Measurements from ENCODE around the gene LOXL3. TPM values are rescaled to one million over a fixed set of nuclear protein-coding genes. Genes with fewer than 3 reads are reported as not detected.

Gene LOXL3
- total and polyA plus RNA-seq, 2 of the 8 experiments (the other 6 are each of a cell fraction or from before 2014, with no cell fraction given) = 22.4 to 27.2 TPM

DNA sequence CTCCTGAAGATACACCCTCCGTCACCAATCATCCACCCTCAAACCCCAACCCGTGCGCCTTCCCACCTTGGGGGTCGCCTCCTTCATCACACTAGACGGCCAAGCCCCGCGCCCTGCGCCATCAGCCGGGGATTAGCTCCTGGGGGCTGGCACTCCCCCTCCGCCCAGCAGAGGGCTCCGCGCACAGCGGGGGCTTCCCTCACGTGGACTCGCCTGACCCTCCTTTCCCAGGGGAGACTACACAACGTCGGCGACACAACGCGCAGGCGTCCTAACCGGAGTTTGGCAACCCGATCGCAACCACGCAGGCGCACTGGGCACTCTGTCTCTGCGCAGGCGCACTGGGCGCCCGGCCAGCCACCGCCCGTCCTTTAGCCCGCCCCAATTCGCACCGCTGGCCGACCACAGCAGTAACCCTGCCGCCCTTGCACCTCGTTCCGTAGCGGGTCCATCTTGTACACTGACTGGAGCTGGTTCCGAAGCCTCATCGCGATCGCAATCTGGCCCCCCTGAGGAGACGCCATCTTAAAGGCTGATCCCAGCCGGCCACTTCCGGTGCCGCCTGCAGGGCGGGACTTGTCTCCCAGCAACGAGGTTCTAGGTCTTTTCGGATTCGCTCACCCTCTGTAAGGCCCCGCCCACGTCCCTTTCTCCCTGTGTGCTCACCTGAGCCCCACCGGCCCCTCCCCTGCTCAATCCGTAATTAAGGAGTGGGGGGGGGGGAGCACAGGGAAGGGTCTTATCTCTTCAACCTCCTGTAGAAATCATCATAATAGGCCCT lies 46.4 kb downstream of the LOXL3 start, which contains the start of gene PCGF1 (continued):
- TF ChIP-seq NRF1 (IDR thresholded peaks at IDR 0.05; ENCODE audit: low read depth, low read length) = peak; percentile 95
- TF ChIP-seq, protein P1, sequence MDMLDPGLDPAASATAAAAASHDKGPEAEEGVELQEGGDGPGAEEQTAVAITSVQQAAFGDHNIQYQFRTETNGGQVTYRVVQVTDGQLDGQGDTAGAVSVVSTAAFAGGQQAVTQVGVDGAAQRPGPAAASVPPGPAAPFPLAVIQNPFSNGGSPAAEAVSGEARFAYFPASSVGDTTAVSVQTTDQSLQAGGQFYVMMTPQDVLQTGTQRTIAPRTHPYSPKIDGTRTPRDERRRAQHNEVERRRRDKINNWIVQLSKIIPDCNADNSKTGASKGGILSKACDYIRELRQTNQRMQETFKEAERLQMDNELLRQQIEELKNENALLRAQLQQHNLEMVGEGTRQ (IDR thresholded peaks at IDR 0.05; ENCODE audit: low read length) = peak; percentile 72
- TF ChIP-seq EP300 (IDR thresholded peaks at IDR 0.05; ENCODE audit: borderline replicate concordance in 1 of 2, low read depth in 2 of 2, low read length in 2 of 2) = no peak
- no peak; the same call in 1 of the 2 replicates for TF ChIP-seq SP4 (IDR thresholded peaks at IDR 0.05; ENCODE audit: low read length)
- TF ChIP-seq RNF2 (IDR thresholded peaks at IDR 0.05; ENCODE audit: borderline replicate concordance, low read depth, low read length, missing control alignments, poor library complexity, severe bottlenecking) = no peak
- no peak for TF ChIP-seq SUZ12 (IDR thresholded peaks at IDR 0.05; ENCODE audit: low read length)
- no peak for TF ChIP-seq ZNF274 (IDR thresholded peaks at IDR 0.05; ENCODE audit: borderline replicate concordance, extremely low read depth, low read length)
- peak; percentile 100 for TF ChIP-seq RBBP5 (IDR thresholded peaks at IDR 0.05; ENCODE audit: borderline replicate concordance, low read depth, low read length)
- peak; percentile 9 to 28; a peak in 1 of 4 replicates for TF ChIP-seq RAD21 (IDR thresholded peaks at IDR 0.05 in 1 of 2, conservative IDR thresholded peaks at IDR 0.05 in 1 of 2; ENCODE audit: low read depth in 2 of 2, low read length in 2 of 2)
- peak in 1 of 2 experiments; percentile 71; a peak in 2 of 4 replicates for TF ChIP-seq SIN3A (conservative IDR thresholded peaks at IDR 0.05 in 1 of 2, IDR thresholded peaks at IDR 0.05 in 1 of 2; ENCODE audit: low read depth in 1 of 2, low read length in 2 of 2)
- peak; percentile 83 for TF ChIP-seq KDM4A (IDR thresholded peaks at IDR 0.05; ENCODE audit: low read depth, low read length, severe bottlenecking)
- peak; percentile 69; the same call in 1 of the 2 replicates for TF ChIP-seq ATF3 (IDR thresholded peaks at IDR 0.05; ENCODE audit: insufficient read depth, low read depth, low read length)
- TF ChIP-seq POLR2A (IDR thresholded peaks at IDR 0.05; ENCODE audit: control extremely low read depth in 1 of 2, low read depth in 2 of 2, low read length in 2 of 2) = peak in 1 of 2 experiments; percentile 84; a peak in 2 of 3 replicates
- TF ChIP-seq CHD1 (IDR thresholded peaks at IDR 0.05; ENCODE audit: low read depth, low read length) = no peak
- TF ChIP-seq POU5F1 (IDR thresholded peaks at IDR 0.05; ENCODE audit: low read depth, low read length) = no peak
- TF ChIP-seq MAFK (IDR thresholded peaks at IDR 0.05; ENCODE audit: low read depth, low read length) = no peak
- TF ChIP-seq KDM1A (IDR thresholded peaks at IDR 0.05; ENCODE audit: borderline replicate concordance, low read length) = no peak
- no peak for TF ChIP-seq SIRT6 (IDR thresholded peaks at IDR 0.05; ENCODE audit: low read length)
- TF ChIP-seq SIX5 (IDR thresholded peaks at IDR 0.05; ENCODE audit: low read depth, low read length) = no peak
- TF ChIP-seq FOSL1 (IDR thresholded peaks at IDR 0.05; ENCODE audit: insufficient read depth, low read depth, low read length) = no peak
